GM12872 (cell line): ENCODE data around the gene ITGB3BP.

ENCODE experiments used
- TF ChIP-seq, protein P1 (sequence below): IDR thresholded peaks from 3 replicates; pipeline ENCODE4 v1.5.1; 2011; ENCODE audit warnings: low read depth, mild to moderate bottlenecking, low read length, moderate library complexity; ENCODE audit not compliant: insufficient read depth

Gene ITGB3BP

GRCh38 chr1:63522891-63523728 is at the start of gene ITGB3BP, which contains the start of gene EFCAB7:
ITGB3BP (minus strand) TSS chr1:63523225; CDS start chr1:63523133, 92 bp downstream.
EFCAB7 (plus strand) TSS chr1:63523525; CDS start chr1:63525573, 2,048 bp downstream.
- TF ChIP-seq, protein P1, sequence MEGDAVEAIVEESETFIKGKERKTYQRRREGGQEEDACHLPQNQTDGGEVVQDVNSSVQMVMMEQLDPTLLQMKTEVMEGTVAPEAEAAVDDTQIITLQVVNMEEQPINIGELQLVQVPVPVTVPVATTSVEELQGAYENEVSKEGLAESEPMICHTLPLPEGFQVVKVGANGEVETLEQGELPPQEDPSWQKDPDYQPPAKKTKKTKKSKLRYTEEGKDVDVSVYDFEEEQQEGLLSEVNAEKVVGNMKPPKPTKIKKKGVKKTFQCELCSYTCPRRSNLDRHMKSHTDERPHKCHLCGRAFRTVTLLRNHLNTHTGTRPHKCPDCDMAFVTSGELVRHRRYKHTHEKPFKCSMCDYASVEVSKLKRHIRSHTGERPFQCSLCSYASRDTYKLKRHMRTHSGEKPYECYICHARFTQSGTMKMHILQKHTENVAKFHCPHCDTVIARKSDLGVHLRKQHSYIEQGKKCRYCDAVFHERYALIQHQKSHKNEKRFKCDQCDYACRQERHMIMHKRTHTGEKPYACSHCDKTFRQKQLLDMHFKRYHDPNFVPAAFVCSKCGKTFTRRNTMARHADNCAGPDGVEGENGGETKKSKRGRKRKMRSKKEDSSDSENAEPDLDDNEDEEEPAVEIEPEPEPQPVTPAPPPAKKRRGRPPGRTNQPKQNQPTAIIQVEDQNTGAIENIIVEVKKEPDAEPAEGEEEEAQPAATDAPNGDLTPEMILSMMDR, result no peak

DNA sequence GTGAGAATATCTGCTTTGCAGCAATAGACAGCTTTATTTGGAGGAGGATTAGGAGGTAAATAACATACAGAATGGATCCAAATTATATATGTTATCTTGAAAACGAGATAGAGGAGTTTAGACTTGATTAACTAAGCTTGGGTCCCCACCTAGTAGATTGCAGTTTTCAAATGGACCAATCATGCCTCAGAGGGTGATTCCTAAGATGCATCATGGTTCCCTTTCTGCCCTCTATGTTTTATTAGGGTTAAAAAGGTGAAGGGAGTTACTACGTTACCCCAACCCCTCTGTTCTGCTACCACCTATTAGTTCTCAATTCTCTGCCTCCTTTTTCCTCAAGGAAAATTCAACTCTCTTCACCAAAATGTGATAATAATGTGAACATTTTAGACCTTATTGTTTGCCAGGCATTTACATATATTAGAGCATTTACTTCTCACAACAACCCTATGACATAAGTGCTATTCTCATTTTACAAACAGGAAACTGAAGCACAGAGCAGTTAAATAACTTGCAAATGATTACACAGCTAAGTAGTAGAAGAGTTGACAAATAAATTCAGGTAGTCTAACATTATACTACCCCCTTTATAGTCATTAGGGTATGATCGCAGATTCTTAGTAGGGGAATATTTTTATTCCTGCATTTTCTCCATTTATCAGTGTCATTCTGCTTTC is 46.8 kb upstream of the ITGB3BP start:
- TF ChIP-seq, protein P1, result no peak

DNA sequence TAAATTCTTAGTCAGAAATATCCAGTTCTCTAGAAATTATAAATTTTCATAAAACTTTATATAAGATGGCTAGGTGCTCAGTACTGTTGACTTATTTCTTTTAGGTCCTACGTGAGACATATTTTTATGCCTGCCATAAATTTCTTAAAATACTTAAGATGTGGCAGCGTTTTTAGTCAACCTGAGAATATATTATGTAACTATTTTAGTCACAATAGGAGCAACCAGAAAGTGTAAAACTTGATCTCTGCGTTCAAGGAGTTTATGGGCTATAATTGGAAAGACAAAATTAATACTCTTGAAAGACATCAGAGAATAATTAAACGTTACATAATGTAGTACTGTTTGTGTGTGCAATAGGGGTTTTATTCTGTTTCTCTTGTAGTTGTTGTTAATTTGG is 46.0 kb upstream of the ITGB3BP start:
- TF ChIP-seq, protein P1, result no peak

GRCh38 chr1:63563745-63564144 is 40.7 kb upstream of the ITGB3BP start:
- TF ChIP-seq, protein P1, result no peak

- TF ChIP-seq, protein P1, result no peak
These were observed 36.3 kb upstream of the ITGB3BP start for GRCh38 chr1:63559357-63559756.

DNA sequence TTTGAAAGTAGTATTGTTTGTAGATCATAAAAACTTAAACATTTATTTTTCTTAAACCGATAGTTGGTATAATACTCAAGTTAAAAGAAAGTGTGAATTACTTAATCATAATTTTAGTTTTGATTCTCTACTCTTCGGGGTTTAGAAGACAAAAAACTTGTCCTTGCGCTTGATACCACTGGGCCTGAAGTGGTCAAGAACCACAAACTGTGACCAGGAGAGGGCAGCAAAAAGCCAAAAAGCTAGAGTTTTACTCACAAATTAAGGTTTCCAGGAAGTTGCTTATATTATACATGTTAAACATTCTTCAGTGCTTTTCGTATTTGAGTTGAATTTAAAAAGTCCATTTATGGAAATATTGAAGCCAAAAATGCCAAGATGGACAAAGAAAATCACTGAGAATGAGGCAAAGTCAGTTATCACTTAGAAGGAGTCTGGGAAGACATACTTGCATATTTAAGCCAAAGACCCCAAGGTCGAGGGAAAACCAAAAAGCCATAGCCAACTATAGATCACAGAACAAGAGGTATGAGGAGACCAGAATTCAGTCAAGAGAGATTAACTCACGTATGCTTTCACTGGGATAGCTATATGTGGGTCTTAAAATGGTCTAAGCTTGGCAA is 34.5 kb upstream of the ITGB3BP start:
- TF ChIP-seq, protein P1, result peak; percentile 49; the same call in 1 of the 3 replicates

GRCh38 chr1:63555480-63555879 is 32.5 kb upstream of the ITGB3BP start:
- TF ChIP-seq, protein P1, result no peak
